GM18858 (cell line): ENCODE results near the gene DSE.

Experiments used
- ATAC-seq: cut with Tn5 transposase; IDR thresholded peaks from one replicate; pipeline ENCODE4 v1.9.1; 2021; ENCODE audit not compliant: unreplicated experiment

Gene DSE

GRCh38 chr6:116359835-116360234, 10.9 kb upstream of the DSE start:
- no peak for ATAC-seq

- ATAC-seq, result no peak
These were observed 8.5 kb upstream of the DSE start for GRCh38 chr6:116362276-116362675.

- ATAC-seq, result no peak
These were observed 7.0 kb upstream of the DSE start for GRCh38 chr6:116363759-116364158.

GRCh38 chr6:116364321-116364720, 6.4 kb upstream of the DSE start:
- no peak for ATAC-seq

- ATAC-seq, result no peak
These were observed 5.0 kb upstream of the DSE start for GRCh38 chr6:116365743-116366142.

GRCh38 chr6:116366740-116367275, 3.9 kb upstream of the DSE start:
- no peak for ATAC-seq

- ATAC-seq, result peak; percentile 54
These were observed 1.2 kb upstream of the DSE start for GRCh38 chr6:116369540-116369939.

- ATAC-seq, result peak; percentile 29
These were observed 585 bp upstream of the DSE start for GRCh38 chr6:116369964-116370759.

- peak; percentile 26 for ATAC-seq
These were observed 572 bp downstream of the DSE start for GRCh38 chr6:116371120-116371917.

- no peak for ATAC-seq
These were observed 1.1 kb downstream of the DSE start for GRCh38 chr6:116371918-116372209.

- ATAC-seq, result no peak
These were observed 2.6 kb downstream of the DSE start for GRCh38 chr6:116373300-116373699.

- no peak for ATAC-seq
These were observed 3.2 kb downstream of the DSE start for GRCh38 chr6:116373940-116374339.

GRCh38 chr6:116374586-116374985, 3.8 kb downstream of the DSE start:
- no peak for ATAC-seq

GRCh38 chr6:116375262-116375661, 4.5 kb downstream of the DSE start:
- no peak for ATAC-seq

- no peak for ATAC-seq
These were observed 5.4 kb downstream of the DSE start for GRCh38 chr6:116376149-116376548.

GRCh38 chr6:116379764-116380163, 9.0 kb downstream of the DSE start:
- ATAC-seq, result no peak

- no peak for ATAC-seq
These were observed 9.6 kb downstream of the DSE start for GRCh38 chr6:116380346-116380745.

GRCh38 chr6:116381000-116381399, 10.3 kb downstream of the DSE start:
- ATAC-seq, result no peak

- ATAC-seq, result no peak
These were observed 11.8 kb downstream of the DSE start for GRCh38 chr6:116382587-116382986.

GRCh38 chr6:116384727-116385458, 14.1 kb downstream of the DSE start:
- ATAC-seq, result no peak

GRCh38 chr6:116385459-116385802, 14.7 kb downstream of the DSE start:
- ATAC-seq, result no peak

GRCh38 chr6:116385921-116386320, 15.2 kb downstream of the DSE start:
- no peak for ATAC-seq
